Keratinocyte (primary cell): ENCODE measurements around the gene NUP133. TPM values are rescaled to one million over a fixed set of nuclear protein-coding genes. Genes with fewer than 3 reads are reported as not detected.

Source experiments
- DNase-seq: peaks from one replicate; pipeline ENCODE4 v3.0.0-alpha.2; 2011; ENCODE audit warnings: low read depth, missing footprints, low spot score
- FAIRE-seq: peaks from 2 replicates; lab custom pipeline; 2011; peaks lifted over from hg19 to GRCh38; lab: Jason Lieb, UNC
- H2AFZ ChIP-seq: 2 replicates; pipeline ENCODE4 v1.6.0; 2012; ENCODE audit warnings: low read length, control low read depth, inconsistent platforms; ENCODE audit not compliant: control insufficient read depth
- H3K27ac ChIP-seq: 2 replicates; pipeline ENCODE4 v1.5.1; 2011; ENCODE audit warnings: low read length; ENCODE audit not compliant: control insufficient read depth, insufficient read depth
- H3K27me3 ChIP-seq: 3 replicates; pipeline ENCODE4 v1.6.0; 2011; ENCODE audit warnings: low read length; ENCODE audit not compliant: control insufficient read depth, insufficient read depth; ENCODE audit errors: extremely low read depth
- H3K36me3 ChIP-seq, 2 experiments: 2 replicates in 1 of 2; 3 replicates in 1 of 2; pipeline ENCODE4 v1.5.1; 2011; ENCODE audit warnings: low read length in 2 of 2, mild to moderate bottlenecking in 1 of 2; ENCODE audit not compliant: control insufficient read depth in 2 of 2, insufficient read depth in 2 of 2; ENCODE audit errors: extremely low read depth in 1 of 2
- H3K4me1 ChIP-seq: 3 replicates; pipeline ENCODE4 v1.5.1; 2011; ENCODE audit warnings: low read length; ENCODE audit not compliant: control insufficient read depth, insufficient read depth; ENCODE audit errors: extremely low read depth
- H3K4me2 ChIP-seq: 3 replicates; pipeline ENCODE4 v1.6.0; 2011; ENCODE audit warnings: low read depth, low read length; ENCODE audit not compliant: control insufficient read depth, insufficient read depth; ENCODE audit errors: extremely low read depth
- H3K4me3 ChIP-seq, 3 experiments: fragments of 200-600 bp in 1 of 3; sonication (generic) in 1 of 3; 2 replicates in 2 of 3; 3 replicates in 1 of 3; pipeline ENCODE4 v1.5.1; 2011 to 2016; ENCODE audit warnings: low read length in 3 of 3, mild to moderate bottlenecking in 3 of 3, control low read depth in 2 of 3, inconsistent platforms in 1 of 3, low read depth in 1 of 3, mixed read lengths in 1 of 3, mixed run types in 1 of 3, moderate library complexity in 1 of 3; ENCODE audit not compliant: control insufficient read depth in 2 of 3, insufficient read depth in 2 of 3; ENCODE audit errors: extremely low read depth in 1 of 3
- H3K79me2 ChIP-seq: 2 replicates; pipeline ENCODE4 v1.6.0; 2012; ENCODE audit warnings: low read length; ENCODE audit not compliant: control insufficient read depth, insufficient read depth
- H3K9ac ChIP-seq: 3 replicates; pipeline ENCODE4 v1.6.0; 2011; ENCODE audit warnings: low read length; ENCODE audit not compliant: control insufficient read depth, insufficient read depth; ENCODE audit errors: extremely low read depth
- H3K9me1 ChIP-seq: 3 replicates; pipeline ENCODE4 v1.6.0; 2011; ENCODE audit warnings: low read length; ENCODE audit not compliant: control insufficient read depth, insufficient read depth; ENCODE audit errors: extremely low read depth
- H3K9me3 ChIP-seq: 2 replicates; pipeline ENCODE4 v1.5.1; 2012; ENCODE audit warnings: low read depth, low read length; ENCODE audit not compliant: control insufficient read depth
- H4K20me1 ChIP-seq: 3 replicates; pipeline ENCODE4 v1.6.0; 2011; ENCODE audit warnings: low read length; ENCODE audit not compliant: control insufficient read depth, insufficient read depth; ENCODE audit errors: extremely low read depth
- EZH2 ChIP-seq: IDR thresholded peaks from one replicate; pipeline ENCODE4 v1.6.1; 2012; ENCODE audit warnings: inconsistent platforms, mild to moderate bottlenecking, low read length, moderate library complexity
- dilution Hi-C: fragments of 300-500 bp; cut with MboI; formaldehyde crosslinking; loops from one replicate; pipeline ENCODE4 v1.7.0; 2020; ENCODE audit warnings: low sequenced_read_pairs; ENCODE audit not compliant: extremely low pct_ligation_motif_present
- polyA plus RNA-seq, 5 experiments: library from polyadenylated mRNA; depleted of rRNA in 3 of 5; stranded (reverse) in 3 of 5; stranded (forward) in 1 of 5; unstranded in 1 of 5; fragments of >200 nt; gene quantifications; 1 replicate in 1 of 5; 2 replicates in 3 of 5; 3 replicates in 1 of 5; pipeline versions ENCODE4 v1.2.1 to v1.2.3, GENCODE V29; 2011 to 2012; ENCODE audit warnings: missing spikeins in 2 of 5, low read depth in 1 of 5, low replicate concordance in 1 of 5
- TF ChIP-seq, protein P1 (sequence below), 3 experiments: IDR thresholded peaks in 1 of 3; conservative IDR thresholded peaks in 1 of 3; optimal IDR thresholded peaks in 1 of 3; 2 replicates in 2 of 3; 3 replicates in 1 of 3; pipeline versions ENCODE3 to v1.5.1; 2011; ENCODE audit warnings: low read length in 3 of 3, mild to moderate bottlenecking in 3 of 3, moderate library complexity in 2 of 3, control low read depth in 1 of 3, inconsistent platforms in 1 of 3; ENCODE audit not compliant: insufficient read depth in 2 of 3; ENCODE audit errors: extremely low read depth in 1 of 3

The NUP133 gene
- polyA plus RNA-seq, 1 donor (not counting 4 experiments of a cell fraction or from before 2014, with no cell fraction given) = 25.2 TPM

- TF ChIP-seq, protein P1, sequence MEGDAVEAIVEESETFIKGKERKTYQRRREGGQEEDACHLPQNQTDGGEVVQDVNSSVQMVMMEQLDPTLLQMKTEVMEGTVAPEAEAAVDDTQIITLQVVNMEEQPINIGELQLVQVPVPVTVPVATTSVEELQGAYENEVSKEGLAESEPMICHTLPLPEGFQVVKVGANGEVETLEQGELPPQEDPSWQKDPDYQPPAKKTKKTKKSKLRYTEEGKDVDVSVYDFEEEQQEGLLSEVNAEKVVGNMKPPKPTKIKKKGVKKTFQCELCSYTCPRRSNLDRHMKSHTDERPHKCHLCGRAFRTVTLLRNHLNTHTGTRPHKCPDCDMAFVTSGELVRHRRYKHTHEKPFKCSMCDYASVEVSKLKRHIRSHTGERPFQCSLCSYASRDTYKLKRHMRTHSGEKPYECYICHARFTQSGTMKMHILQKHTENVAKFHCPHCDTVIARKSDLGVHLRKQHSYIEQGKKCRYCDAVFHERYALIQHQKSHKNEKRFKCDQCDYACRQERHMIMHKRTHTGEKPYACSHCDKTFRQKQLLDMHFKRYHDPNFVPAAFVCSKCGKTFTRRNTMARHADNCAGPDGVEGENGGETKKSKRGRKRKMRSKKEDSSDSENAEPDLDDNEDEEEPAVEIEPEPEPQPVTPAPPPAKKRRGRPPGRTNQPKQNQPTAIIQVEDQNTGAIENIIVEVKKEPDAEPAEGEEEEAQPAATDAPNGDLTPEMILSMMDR (optimal IDR thresholded peaks at IDR 0.05 in 1 of 3, IDR thresholded peaks at IDR 0.05 in 1 of 3, conservative IDR thresholded peaks at IDR 0.05 in 1 of 3; ENCODE audit: extremely low read depth in 1 of 3, insufficient read depth in 2 of 3, low read length in 3 of 3) = no peak
- no peak for TF ChIP-seq EZH2
- H3K9me1 ChIP-seq = no peaks in the 10 kb centered on the region
Observed at GRCh38 chr1:229471175-229471574, 37.0 kb downstream of the NUP133 start.

GRCh38 chr1:229470406-229471043 lies 37.6 kb downstream of the NUP133 start:
- TF ChIP-seq EZH2 = no peak
- TF ChIP-seq, protein P1 (optimal IDR thresholded peaks at IDR 0.05 in 1 of 3, IDR thresholded peaks at IDR 0.05 in 1 of 3, conservative IDR thresholded peaks at IDR 0.05 in 1 of 3; ENCODE audit: extremely low read depth in 1 of 3, insufficient read depth in 2 of 3, low read length in 3 of 3) = no peak
- no peak for DNase-seq
- no peak for FAIRE-seq
- H3K27ac ChIP-seq = no peak overlapping the region
- H3K4me1 ChIP-seq = no peaks in the 10 kb centered on the region
- H3K4me2 ChIP-seq = no peak overlapping the region
- H3K36me3 ChIP-seq = peaks cover 20 to 24% of the 10 kb centered on the region in 2 experiments
- H3K27me3 ChIP-seq = no peaks in the 10 kb centered on the region
- H3K9me1 ChIP-seq = no peaks in the 10 kb centered on the region
- no peak overlapping the region for H3K4me3 ChIP-seq
- no peaks in the 10 kb centered on the region for H3K9me3 ChIP-seq
- no peak overlapping the region for H3K9ac ChIP-seq
- no peaks in the 10 kb centered on the region for H4K20me1 ChIP-seq
- dilution Hi-C loops = no loop called here
- no peaks in the 10 kb centered on the region for H3K79me2 ChIP-seq
- no peak overlapping the region for H2AFZ ChIP-seq

More at GRCh38 chr1:229471175-229471574, 37.0 kb downstream of the NUP133 start:
- Histone ChIP-seq H3K4me3 (no peak overlapping the region), H2AFZ (no peak overlapping the region), H4K20me1 (no peaks in the 10 kb centered on the region), H3K4me2 (no peak overlapping the region), H3K27ac (no peak overlapping the region), H3K27me3 (no peaks in the 10 kb centered on the region), H3K9ac (no peak overlapping the region), H3K79me2 (no peaks in the 10 kb centered on the region), H3K9me3 (no peaks in the 10 kb centered on the region), H3K36me3 (peaks cover 22 to 27% of the 10 kb centered on the region in 2 experiments), H3K4me1 (no peaks in the 10 kb centered on the region)
- no peak for FAIRE-seq
- DNase-seq = no peak
- dilution Hi-C loops = no loop called here
